ENCODE measurements around the gene CASP1.
"Not testable (repeated sequence)": the region's sequence is repeated elsewhere in the genome, so short reads cannot be mapped to it uniquely, and the experiment has no call there.

The CASP1 gene

GRCh38 chr11:105046898-105047579 lies 12.1 kb upstream of the CASP1 start:
- in situ Hi-C loops (cut with MboI; ENCODE audit: low sequenced_read_pairs) = no loop called here

DNA sequence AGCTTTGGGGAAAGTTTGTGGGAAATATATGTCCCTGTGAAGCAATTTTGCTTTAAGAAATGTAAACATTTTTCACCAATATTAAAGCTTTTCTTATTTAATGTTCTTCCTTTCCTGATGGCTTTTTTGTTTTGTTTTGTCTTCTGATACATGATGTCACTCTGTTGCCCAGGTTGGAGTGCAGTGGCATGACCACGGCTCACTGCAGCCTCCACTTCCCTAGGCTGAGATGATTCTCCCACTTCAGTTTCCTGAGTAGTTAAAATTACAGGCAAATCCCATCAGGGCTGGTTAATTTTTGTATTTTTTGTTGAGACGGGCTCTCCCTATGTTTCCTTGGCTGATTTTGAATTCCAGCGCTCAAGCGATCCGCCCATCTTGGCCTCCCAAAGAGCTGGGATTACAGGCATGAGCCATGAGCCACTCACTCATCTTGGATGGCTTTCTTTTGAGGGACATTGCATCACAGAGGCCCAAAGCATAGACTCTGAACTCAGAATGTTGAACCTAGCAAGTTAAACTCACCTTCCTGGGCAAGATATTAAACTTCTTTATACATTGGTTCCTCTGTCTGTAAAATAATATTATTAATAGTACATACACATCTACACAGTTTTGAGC lies 10.8 kb upstream of the CASP1 start:
- in situ Hi-C loops (cut with MboI; ENCODE audit: low sequenced_read_pairs) = no loop called here

DNA sequence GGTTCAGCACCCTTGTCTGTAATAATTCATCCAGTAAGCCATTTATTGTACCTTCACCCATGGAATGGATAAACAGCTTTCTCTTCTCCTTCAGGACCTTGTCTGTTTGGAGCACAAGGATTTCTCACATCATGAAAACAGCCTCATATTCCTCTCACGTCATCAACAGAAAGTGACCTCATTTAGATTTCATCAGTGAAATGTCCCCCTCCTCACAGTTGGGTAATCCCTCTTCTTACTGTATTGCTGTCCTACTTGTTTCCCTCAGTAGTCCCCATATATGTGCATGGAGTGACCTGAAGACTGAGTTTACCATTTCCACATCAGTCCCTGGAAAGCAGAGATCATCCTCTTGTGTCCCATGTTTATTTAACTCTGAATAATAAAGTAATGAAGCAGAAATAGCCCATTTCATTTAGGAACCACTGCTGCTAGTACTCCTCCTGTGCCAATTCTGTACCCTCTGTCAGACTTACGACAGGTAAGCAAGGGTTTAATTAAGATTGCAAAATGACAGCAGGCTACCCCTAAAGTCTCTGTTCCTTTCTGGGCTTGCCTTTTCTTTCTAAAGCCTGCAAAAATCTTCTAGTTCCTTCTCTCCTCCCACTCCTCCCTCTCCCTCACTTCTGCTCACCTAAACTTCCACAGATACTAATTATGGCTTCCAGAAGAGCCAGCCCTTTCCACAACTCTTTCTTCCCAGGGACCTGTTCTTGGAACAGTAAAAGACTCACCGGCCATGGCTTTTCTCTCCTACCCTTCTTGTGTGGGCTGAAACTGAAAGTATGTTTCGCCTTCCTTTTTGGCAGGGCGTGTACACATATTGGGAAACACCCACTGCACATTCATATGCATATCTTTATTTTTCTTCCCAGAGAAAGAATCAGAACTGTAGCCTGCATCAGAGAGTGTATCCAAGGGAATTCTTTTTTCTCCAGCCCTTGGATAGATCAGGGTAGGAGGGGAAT lies 9.9 kb upstream of the CASP1 start, which contains the start of gene CARD16:
Gene CARD16 (minus strand): TSS at position 779 of the 968 bp plus-strand sequence. CDS start 38 bp downstream, at position 741.
- in situ Hi-C loops (cut with MboI; ENCODE audit: low sequenced_read_pairs) = not testable (repeated sequence)

- in situ Hi-C loops (cut with MboI; ENCODE audit: low sequenced_read_pairs) = no loop called here
These were observed 7.2 kb upstream of the CASP1 start for GRCh38 chr11:105042178-105042577.

DNA sequence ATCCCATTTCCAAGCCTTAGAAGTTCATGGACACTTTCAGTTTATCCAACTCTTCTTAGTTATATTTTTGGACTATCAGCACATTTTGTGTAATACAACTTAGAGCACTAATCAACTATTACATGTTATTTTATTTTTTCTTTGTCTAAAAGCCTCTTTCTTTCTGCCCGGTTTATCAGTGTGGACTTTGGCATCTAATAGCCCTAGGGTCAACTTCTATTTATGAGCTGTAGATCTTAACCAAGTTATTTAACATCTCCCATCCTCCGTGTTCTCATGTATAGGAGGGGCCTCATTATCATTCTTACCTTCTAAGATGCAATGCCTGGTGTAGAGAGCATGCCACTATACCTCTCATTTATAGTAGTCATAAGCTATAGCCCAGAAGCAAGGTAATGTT lies 5.8 kb upstream of the CASP1 start:
- in situ Hi-C loops (cut with MboI; ENCODE audit: low sequenced_read_pairs) = no loop called here

DNA sequence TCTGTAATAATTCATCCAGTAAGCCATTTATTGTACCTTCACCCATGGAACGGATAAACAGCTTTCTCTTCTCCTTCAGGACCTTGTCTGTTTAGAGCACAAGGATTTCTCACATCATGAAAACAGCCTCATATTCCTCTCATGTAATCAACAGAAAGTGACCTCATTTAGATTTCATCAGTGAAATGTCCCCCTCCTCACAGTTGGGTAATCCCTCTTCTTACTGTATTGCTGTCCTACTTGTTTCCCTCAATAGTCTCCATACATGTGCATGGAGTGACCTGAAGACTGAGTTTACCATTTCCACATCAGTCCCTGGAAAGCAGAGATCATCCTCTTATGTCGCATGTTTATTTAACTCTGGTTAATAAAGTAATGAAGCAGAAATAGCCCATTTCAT lies 556 bp downstream of the CASP1 start:
- in situ Hi-C loops (cut with MboI; ENCODE audit: low sequenced_read_pairs) = not testable (repeated sequence)

- in situ Hi-C loops (cut with MboI; ENCODE audit: low sequenced_read_pairs) = no loop called here
These were observed 1.2 kb downstream of the CASP1 start for GRCh38 chr11:105033781-105034180.

DNA sequence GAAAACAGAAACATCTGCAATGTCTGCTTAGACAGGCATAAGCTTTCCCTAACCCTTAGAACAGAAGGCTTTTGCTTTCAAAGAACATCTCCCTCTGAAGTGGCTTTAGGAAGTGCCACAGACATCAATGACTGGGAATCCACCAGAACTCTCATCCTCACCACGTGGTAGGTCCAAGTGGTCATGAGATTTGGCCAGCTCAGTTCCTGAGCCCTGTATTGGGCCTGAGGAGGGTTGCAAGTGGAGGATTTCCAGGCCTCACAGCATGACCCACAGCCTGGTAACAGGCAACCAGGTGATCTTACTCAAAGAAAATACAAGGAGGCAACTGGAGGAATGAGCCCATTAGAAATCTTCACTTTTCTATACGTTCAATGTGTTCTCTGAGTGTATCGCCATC lies 1.6 kb downstream of the CASP1 start:
- in situ Hi-C loops (cut with MboI; ENCODE audit: low sequenced_read_pairs) = no loop called here

GRCh38 chr11:105032495-105032894 lies 2.4 kb downstream of the CASP1 start:
- in situ Hi-C loops (cut with MboI; ENCODE audit: low sequenced_read_pairs) = no loop called here

DNA sequence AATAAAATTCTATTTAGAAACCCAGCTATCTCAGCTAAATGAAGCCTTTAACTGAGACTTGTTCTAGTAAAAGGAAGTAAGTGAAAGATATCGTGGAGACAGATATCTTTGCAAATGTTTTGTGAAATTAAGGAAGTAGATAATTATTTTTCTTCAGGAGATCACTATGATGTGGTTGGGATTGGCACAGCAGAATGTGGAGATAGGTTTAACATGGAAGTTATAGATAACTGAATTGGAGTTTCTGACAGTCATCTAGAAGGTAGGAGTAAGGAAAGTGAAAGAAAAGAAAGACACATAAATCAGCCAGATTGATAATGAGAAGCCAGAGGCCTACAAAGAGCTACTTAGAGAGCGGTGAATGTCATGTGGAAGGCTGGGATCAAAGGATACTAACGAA lies 7.3 kb downstream of the CASP1 start:
- in situ Hi-C loops (cut with MboI; ENCODE audit: low sequenced_read_pairs) = no loop called here

DNA sequence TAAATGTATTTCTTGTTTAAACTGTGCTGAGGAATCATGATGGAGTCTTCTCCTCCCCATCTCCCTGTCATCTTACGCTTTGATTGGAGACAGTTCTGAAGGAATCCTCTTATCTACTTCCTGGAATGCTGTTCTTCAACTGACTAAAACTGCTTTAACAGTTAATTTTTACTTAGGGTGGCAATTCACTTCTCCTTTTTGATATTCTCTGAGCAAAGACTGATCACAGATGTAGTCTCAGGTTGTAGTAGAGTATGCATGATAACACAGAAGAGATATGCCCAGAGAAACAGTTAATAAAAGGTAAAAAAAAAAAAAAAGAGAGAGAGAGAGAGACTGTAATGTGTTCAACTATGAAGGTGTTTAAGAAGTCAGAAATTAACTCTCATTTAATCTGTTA lies 10.6 kb downstream of the CASP1 start:
- in situ Hi-C loops (cut with MboI; ENCODE audit: low sequenced_read_pairs) = no loop called here

DNA sequence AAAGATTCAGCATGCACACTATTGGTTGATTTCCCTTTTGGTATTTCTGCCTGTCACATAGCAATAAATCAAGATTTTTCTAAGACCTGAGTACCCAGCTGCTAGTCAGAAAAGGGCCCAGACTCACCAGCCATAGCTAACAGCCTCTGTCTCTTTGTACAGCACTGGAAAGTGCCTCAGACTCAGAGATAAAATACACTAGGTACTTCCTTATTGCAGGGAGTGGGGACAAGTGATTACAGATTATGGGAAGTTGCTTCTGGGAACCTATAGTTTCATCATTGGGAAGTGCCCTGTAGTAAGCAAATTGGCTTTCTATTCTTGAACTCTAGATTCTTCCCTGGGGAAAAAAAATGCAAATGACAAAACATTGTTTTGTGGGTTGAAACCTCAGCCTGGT lies 11.9 kb downstream of the CASP1 start, which contains the start of gene CASP5:
Gene CASP5 (minus strand): TSS at position 166 of the 400 bp plus-strand sequence. CDS start 32 bp downstream, at position 134.
- in situ Hi-C loops (cut with MboI; ENCODE audit: low sequenced_read_pairs) = no loop called here

DNA sequence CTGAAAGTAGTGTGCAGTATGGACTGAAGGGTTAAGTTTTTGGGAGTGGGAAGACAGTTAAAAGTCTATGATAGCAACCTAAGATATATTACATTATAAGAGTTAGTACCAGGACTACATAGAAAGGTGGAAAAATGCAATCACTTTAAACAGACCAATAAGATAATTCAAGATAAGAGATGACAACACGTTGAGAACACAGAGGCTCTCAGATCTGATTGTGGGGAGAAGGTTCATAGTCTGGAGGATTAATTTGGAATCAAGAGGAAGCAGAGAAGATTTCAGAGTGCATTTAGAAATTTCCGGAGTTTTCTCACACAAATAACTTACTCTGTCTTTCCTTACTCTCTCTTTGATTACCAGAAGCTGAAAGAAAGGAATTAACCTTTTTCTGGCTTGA lies 12.4 kb downstream of the CASP1 start:
- in situ Hi-C loops (cut with MboI; ENCODE audit: low sequenced_read_pairs) = no loop called here

GRCh38 chr11:105007463-105007862 lies 27.5 kb downstream of the CASP1 start:
- in situ Hi-C loops (cut with MboI; ENCODE audit: low sequenced_read_pairs) = no loop called here

DNA sequence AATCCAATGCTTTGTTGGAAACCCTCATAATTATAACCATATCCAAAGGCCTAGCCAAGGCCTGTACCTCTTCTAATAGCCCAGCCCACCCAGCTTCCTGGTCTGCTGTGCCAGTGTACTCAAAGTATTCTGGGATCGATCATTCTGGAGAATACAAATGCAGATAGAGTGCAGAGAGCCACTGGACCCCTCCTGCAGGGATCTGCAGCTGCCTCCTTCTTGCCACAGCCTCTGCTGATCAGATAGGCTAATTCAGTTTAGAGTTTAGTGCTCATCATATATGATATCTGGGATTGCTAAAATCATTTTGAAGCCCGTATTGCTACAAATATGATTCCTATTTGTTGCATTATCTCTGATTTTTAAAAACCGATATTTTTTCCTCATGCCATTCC lies 29.5 kb downstream of the CASP1 start:
- in situ Hi-C loops (cut with MboI; ENCODE audit: low sequenced_read_pairs) = no loop called here

DNA sequence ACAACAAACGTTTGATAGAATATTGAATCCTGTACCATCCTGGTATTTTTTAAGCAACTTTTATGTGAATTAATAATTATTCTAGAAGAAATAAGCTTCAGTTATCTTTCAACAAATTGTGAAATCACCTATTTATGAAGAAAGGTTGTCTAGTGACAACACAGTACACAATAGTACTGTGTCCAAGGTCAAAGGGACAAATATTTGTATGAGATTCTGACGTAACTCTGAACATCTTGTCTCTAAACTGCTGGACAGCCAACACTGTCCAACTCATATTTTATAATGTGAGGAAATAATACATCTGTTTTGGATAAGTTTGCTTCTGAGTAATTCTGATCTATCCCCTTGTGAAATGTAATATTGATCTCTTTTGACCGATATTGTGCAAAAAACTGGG lies 30.9 kb downstream of the CASP1 start:
- in situ Hi-C loops (cut with MboI; ENCODE audit: low sequenced_read_pairs) = no loop called here

DNA sequence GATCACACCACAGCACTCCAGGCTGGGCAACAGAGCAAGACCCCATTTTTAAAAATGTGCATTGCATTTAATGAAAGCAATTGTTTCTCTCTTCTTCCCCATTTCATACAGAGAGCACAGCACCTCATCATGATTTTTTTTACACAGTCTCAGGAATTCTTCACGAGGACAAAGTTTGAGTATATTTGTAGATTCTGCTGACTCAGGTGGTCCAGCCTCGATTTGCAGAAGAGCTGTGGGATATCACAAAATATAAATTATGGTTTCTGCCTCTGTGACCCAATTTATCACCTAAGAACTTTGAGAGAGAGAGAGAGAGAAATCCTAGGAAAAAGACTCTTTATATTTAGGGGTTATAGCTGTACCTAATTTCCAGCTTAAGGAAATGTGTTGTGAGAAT lies 31.8 kb downstream of the CASP1 start:
- in situ Hi-C loops (cut with MboI; ENCODE audit: low sequenced_read_pairs) = no loop called here

DNA sequence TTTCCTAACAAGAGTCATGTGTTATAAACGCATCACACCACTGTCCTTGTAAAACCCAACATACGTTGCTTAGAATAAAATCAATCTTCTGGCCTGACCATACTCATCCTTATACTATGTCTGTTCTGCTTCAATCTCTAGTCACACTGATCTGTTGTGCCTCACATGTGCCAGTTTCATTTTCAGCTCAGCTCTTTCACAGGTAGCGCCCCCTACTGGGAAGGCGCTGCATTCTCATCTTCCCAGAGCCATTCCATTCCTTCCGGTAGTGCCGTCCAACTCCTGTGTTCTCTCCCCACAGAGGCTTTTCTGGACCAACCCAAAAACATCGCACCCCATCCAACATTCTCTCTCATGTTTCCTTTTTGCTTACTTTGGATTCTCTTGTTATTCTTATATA lies 34.1 kb downstream of the CASP1 start:
- in situ Hi-C loops (cut with MboI; ENCODE audit: low sequenced_read_pairs) = no loop called here

DNA sequence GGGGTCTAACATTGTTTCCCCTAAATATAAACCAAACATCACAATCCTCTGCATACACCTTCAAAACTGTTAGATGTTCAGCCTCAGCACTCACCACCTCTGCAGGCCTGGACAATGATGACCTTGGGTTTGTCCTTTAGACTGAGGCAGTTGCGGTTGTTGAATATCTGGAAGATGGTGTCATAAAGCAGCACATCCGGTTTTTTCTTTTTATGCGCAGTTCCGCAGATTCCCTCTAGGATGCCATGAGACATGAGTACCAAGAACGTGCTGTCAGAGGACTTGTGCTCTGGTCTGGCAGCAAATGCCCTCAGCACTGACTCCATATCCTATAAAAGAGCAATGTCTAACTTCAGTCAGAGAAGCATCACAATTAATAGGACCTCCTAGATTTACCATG lies 34.8 kb downstream of the CASP1 start:
- in situ Hi-C loops (cut with MboI; ENCODE audit: low sequenced_read_pairs) = no loop called here

GRCh38 chr11:104999721-105000120 lies 35.2 kb downstream of the CASP1 start:
- in situ Hi-C loops (cut with MboI; ENCODE audit: low sequenced_read_pairs) = no loop called here

GRCh38 chr11:104997288-104997687 lies 37.7 kb downstream of the CASP1 start:
- in situ Hi-C loops (cut with MboI; ENCODE audit: low sequenced_read_pairs) = no loop called here

Data from hTERT RPE-1 (cell line).